ENCODE data around the gene PWWP2B.

Gene PWWP2B

GRCh38 chr10:132454296-132455198 is 57.5 kb downstream of the PWWP2B start:
- no peak for TF ChIP-seq CTCF (conservative IDR thresholded peaks at IDR 0.05; ENCODE audit: control insufficient read depth, insufficient read depth, low read depth, low read length)
- no peak overlapping the region for H3K4me3 ChIP-seq (ENCODE audit: control insufficient read depth, low read depth, low read length)
- no peak for DNase-seq (ENCODE audit: low read depth)

- DNase-seq (ENCODE audit: low read depth), result no peak
- TF ChIP-seq CTCF (conservative IDR thresholded peaks at IDR 0.05; ENCODE audit: control insufficient read depth, insufficient read depth, low read depth, low read length), result no peak
- H3K4me3 ChIP-seq (ENCODE audit: control insufficient read depth, low read depth, low read length), result no peak overlapping the region
Measured at GRCh38 chr10:132455441-132455971, 58.5 kb downstream of the PWWP2B start.

- TF ChIP-seq CTCF (conservative IDR thresholded peaks at IDR 0.05; ENCODE audit: control insufficient read depth, insufficient read depth, low read depth, low read length), result no peak
- no peak for DNase-seq (ENCODE audit: low read depth)
- H3K4me3 ChIP-seq (ENCODE audit: control insufficient read depth, low read depth, low read length), result no peak overlapping the region
Measured at GRCh38 chr10:132455986-132456847, 59.2 kb downstream of the PWWP2B start.

- no peak for DNase-seq (ENCODE audit: low read depth)
- H3K4me3 ChIP-seq (ENCODE audit: control insufficient read depth, low read depth, low read length), result no peak overlapping the region
- TF ChIP-seq CTCF (conservative IDR thresholded peaks at IDR 0.05; ENCODE audit: control insufficient read depth, insufficient read depth, low read depth, low read length), result no peak
Measured at GRCh38 chr10:132456881-132457280, 59.9 kb downstream of the PWWP2B start.

GRCh38 chr10:132457328-132458070 is 60.5 kb downstream of the PWWP2B start:
- peak; percentile 6 for TF ChIP-seq CTCF (conservative IDR thresholded peaks at IDR 0.05; ENCODE audit: control insufficient read depth, insufficient read depth, low read depth, low read length)
- H3K4me3 ChIP-seq (ENCODE audit: control insufficient read depth, low read depth, low read length), result no peak overlapping the region
- DNase-seq (ENCODE audit: low read depth), result no peak

GRCh38 chr10:132458071-132458585 is 61.1 kb downstream of the PWWP2B start:
- H3K4me3 ChIP-seq (ENCODE audit: control insufficient read depth, low read depth, low read length), result no peak overlapping the region
- no peak for DNase-seq (ENCODE audit: low read depth)
- no peak for TF ChIP-seq CTCF (conservative IDR thresholded peaks at IDR 0.05; ENCODE audit: control insufficient read depth, insufficient read depth, low read depth, low read length)

Measured in fibroblast of mammary gland (primary cell).